CD1c-positive myeloid dendritic cell (primary cell): Measurements from ENCODE around the gene KCTD5.
A peak's percentile ranks its signal among the peaks of the same experiment; 100 is the strongest.

Source experiments
- DNase-seq: peaks from one replicate; pipeline ENCODE4 v3.0.0-alpha.2; 2016; ENCODE audit errors: extremely low spot score

The KCTD5 gene

GRCh38 chr16:2724088-2724676 lies 41.9 kb downstream of the KCTD5 start:
- DNase-seq = no peak

DNA sequence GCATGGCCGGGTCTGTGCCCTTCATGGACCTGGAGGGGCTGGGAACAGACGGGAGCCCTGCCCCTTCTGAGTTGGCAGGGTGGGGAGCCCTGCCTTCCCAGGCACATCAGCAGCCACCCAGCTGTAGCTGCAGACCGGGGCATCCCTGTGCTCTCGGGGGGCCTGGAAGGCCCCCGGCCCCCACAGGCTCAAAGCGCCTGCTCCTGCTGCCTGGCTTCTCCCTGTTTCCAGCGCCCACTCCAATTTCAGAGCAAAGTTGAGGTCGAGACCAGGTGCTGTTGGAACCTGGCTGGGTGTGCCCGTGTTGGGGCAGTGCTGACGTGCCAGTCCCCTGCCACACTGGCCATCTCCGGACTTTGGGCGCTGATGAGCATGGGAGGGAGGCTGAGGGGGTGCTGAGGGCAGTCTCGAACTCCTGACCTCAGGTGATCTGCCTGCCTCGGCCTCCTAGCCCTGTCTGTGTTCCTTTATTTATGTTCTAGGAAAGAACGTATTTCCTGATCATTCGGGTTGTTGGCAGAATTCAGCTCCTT lies 42.6 kb downstream of the KCTD5 start:
- no peak for DNase-seq

DNA sequence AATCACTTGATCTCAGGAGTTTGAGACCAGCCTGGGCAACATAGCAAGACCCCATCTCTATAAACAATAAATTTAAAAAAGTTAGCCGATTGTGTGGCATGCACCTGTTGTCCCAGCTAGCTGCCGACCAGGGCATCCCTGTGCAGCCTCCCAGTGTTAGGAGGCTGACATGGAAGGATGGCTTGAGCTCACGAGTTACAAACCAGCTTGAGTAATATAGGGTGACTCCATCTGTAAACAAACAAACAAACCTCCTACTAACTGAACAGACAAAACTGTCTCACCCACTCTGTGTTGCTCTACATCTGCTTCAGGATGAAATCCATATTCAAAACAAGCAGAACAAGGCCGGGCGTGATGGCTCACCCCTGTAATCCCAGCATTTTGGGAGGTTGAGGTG lies 44.6 kb downstream of the KCTD5 start:
- no peak for DNase-seq

GRCh38 chr16:2728034-2728433 lies 45.7 kb downstream of the KCTD5 start:
- no peak for DNase-seq

- peak; percentile 20 for DNase-seq
Measured at GRCh38 chr16:2734844-2735515, 52.7 kb downstream of the KCTD5 start.

DNA sequence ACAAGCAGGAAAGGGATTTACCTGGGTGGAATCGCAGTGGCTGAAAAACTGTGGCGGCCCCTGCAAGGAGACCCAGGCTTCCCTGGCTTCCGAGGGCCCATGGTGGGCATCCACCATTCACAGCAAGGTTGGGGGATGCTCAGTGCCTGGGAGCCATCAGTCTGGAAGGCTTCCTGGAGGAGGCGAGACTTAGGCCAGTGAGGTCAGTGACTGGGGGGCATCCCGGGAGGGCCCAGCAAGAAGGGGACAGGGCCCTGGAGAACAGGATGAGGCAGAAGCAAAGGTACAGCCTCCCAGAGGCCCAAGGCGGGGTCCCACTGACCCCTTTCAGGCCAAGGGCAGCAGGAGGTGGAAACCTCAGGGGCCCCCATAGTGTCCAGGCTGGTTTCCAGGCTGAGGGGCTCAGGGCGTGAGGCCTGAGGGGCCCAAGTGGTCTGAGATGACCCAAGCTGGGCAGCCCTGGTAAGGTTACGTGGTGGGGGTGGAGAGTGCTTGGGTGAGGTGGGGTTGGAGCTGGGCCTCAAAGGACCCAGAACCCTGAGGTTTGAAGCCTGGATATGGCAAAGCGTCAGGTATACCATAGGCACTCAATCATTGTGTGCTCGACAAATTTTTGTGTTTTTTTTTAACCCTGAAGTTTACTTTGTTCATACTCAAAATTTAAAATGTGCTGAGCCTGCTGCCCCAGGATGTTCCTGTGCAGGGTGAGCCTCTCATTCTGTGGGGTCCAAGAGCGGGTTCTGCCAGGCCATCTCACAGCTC lies 54.3 kb downstream of the KCTD5 start:
- DNase-seq = no peak

- no peak for DNase-seq
Measured at GRCh38 chr16:2737238-2737605, 54.9 kb downstream of the KCTD5 start.

- DNase-seq = no peak
Measured at GRCh38 chr16:2737895-2738418, 55.6 kb downstream of the KCTD5 start.

- no peak for DNase-seq
Measured at GRCh38 chr16:2738615-2739014, 56.3 kb downstream of the KCTD5 start.

GRCh38 chr16:2739625-2740430 lies 57.5 kb downstream of the KCTD5 start:
- no peak for DNase-seq

GRCh38 chr16:2740476-2740875 lies 58.2 kb downstream of the KCTD5 start:
- no peak for DNase-seq

DNA sequence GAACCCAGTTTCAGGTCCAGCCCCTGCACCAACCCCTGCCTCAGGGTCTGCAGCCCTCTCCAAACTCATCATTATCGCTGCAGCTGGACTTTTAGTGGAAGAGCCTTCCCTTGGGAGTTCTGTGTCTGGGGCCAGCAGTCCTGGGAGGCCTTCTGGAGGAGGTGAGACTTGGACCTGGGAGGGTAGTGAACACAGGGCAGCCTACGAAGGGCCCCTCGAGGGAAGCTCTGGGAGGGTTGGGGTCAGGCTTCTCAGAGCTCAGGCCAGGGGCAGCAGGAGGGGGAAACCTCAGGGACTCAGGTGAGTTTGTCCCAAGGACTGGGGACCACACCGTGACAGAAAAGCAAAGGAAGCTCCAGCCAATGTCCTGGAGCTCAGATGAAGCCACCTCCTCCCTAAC lies 58.8 kb downstream of the KCTD5 start:
- no peak for DNase-seq

GRCh38 chr16:2742323-2743006 lies 60.1 kb downstream of the KCTD5 start:
- DNase-seq = no peak

GRCh38 chr16:2743007-2743810 lies 60.9 kb downstream of the KCTD5 start:
- DNase-seq = no peak

GRCh38 chr16:2744711-2745110 lies 62.4 kb downstream of the KCTD5 start:
- DNase-seq = no peak

- no peak for DNase-seq
Measured at GRCh38 chr16:2745116-2745890, 63.0 kb downstream of the KCTD5 start.

DNA sequence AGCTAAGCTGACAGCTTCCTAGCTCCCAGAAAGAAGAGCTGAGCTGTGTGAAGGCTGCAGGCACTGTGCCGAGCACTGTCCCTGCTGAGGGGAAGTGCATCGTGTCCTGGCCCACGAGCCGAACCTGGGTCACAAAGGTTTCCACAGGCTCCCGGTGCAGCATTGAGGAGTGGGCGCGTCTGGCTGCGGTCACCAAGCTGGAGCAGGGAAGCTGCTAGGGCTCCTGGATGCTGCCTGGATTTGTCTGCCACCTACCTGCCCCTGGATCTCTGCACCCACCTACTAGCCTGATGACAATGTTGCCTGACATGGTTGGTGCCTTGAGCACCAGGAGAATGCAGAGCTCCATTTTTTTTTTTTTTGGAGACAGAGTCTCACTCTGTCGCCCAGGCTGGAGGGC lies 63.6 kb downstream of the KCTD5 start:
- no peak for DNase-seq

DNA sequence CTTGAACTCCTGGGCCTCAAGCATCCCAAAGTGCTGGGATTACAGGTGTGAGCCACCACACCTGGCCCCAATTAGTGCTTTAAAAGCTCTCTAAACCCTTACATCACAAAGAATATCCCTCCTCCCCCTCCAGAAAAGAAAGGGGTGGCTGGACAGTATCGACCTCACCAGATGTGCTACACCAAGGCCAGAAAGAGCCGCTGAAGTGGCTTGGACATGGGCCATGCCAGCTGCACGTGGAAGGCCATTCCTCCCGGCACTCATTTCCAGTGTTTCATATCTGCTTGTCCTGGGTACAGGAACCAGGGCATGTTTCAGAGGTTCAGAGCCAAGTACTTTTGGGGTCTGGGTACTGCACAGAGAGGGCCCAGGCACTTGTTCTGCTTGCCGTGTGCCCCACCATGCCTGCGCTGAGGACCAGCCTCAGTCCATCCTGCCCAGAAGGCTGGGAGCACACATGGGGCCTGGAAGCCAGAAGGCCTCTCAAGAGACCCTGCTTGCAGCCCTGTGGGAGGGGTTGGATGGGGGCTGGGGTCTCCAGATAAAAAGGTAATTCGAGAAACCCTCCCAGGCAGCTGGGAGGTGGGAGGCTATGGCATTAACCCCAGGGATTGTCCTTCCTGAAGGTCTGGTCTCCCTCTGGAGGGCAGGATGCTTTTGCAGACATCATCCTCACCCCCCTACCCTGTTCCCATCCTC lies 66.6 kb downstream of the KCTD5 start:
- DNase-seq = no peak

DNA sequence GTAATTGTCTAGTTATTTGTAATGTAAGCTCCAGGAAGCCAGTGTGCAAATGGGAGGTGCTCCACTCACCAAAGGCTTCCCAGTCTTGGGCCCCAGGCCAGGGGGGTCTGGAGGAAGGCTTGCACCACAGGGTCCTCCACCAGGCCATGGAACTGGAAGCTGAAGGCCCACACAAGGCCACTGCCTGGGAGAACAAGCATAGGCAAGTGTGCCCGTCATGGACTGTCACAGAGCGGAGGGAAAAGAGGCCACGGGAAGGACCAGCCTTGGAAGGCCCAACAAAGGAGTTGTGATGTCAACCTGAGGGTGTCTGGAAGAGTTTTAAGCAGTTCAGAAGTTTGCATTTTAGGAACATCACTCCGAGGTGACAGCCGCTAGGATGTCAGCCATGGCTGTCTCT lies 67.2 kb downstream of the KCTD5 start:
- DNase-seq = no peak
